ENCODE results near the gene ANTXR2.

DNA sequence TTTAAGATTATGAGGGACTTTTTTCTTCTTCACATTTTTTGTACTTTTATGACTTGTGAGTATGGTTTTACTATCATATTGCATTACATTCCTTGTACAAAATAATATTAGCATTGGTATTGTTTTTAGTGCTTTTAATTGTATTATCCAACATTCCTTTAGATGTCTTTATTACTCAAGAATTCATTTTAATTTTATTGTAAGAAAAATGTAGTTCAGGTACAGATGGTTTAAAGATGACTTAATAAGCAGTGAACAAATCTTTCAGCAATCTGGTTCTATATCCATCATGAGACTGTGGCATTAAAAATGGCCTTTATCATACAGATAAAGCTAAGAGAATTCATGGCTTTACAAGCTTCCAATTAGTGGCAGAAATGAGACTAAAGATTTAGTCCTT is 191.6 kb downstream of the ANTXR2 start:
- TF ChIP-seq, protein P1, sequence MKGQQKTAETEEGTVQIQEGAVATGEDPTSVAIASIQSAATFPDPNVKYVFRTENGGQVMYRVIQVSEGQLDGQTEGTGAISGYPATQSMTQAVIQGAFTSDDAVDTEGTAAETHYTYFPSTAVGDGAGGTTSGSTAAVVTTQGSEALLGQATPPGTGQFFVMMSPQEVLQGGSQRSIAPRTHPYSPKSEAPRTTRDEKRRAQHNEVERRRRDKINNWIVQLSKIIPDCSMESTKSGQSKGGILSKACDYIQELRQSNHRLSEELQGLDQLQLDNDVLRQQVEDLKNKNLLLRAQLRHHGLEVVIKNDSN (CRISPR knock-in tag; IDR thresholded peaks at IDR 0.05) = no peak
- no peak for TF ChIP-seq TCF7 (IDR thresholded peaks at IDR 0.05; ENCODE audit: borderline replicate concordance)

Data from K562 (cell line).